Stimulated activated CD8-positive, alpha-beta memory T cell treated with anti-CD3 and anti-CD28 coated beads, Interleukin-4, amount 100 ng/mL, for 48 hours (primary cell): ENCODE data around the gene CA10.

Experiments
- DNase-seq: peaks from one replicate; pipeline ENCODE4 v3.0.0-alpha.2; 2020

Gene CA10

GRCh38 chr17:51629232-51629631 lies 529.3 kb downstream of the CA10 start:
- DNase-seq = no peak

GRCh38 chr17:51627779-51628178 lies 530.7 kb downstream of the CA10 start:
- DNase-seq = no peak

- DNase-seq = no peak
Measured at GRCh38 chr17:51618476-51618875, 540.0 kb downstream of the CA10 start.

GRCh38 chr17:51617986-51618385 lies 540.5 kb downstream of the CA10 start:
- no peak for DNase-seq

- DNase-seq = no peak
Measured at GRCh38 chr17:51613255-51613654, 545.3 kb downstream of the CA10 start.

GRCh38 chr17:51612692-51613091 lies 545.8 kb downstream of the CA10 start:
- no peak for DNase-seq

- no peak for DNase-seq
Measured at GRCh38 chr17:51611585-51611984, 546.9 kb downstream of the CA10 start.

- DNase-seq = no peak
Measured at GRCh38 chr17:51610834-51611233, 547.7 kb downstream of the CA10 start.

GRCh38 chr17:51610155-51610554 lies 548.4 kb downstream of the CA10 start:
- DNase-seq = no peak

- no peak for DNase-seq
Measured at GRCh38 chr17:51608251-51608933, 550.1 kb downstream of the CA10 start.

GRCh38 chr17:51607512-51607911 lies 551.0 kb downstream of the CA10 start:
- no peak for DNase-seq

- DNase-seq = no peak
Measured at GRCh38 chr17:51604299-51605020, 554.1 kb downstream of the CA10 start.

- no peak for DNase-seq
Measured at GRCh38 chr17:51601622-51602261, 556.8 kb downstream of the CA10 start.

GRCh38 chr17:51598824-51599223 lies 559.7 kb downstream of the CA10 start:
- DNase-seq = no peak

GRCh38 chr17:51597345-51597744 lies 561.2 kb downstream of the CA10 start:
- DNase-seq = no peak

- DNase-seq = no peak
Measured at GRCh38 chr17:51595826-51596398, 562.6 kb downstream of the CA10 start.

- no peak for DNase-seq
Measured at GRCh38 chr17:51590071-51590656, 568.4 kb downstream of the CA10 start.

- DNase-seq = no peak
Measured at GRCh38 chr17:51588063-51588462, 570.5 kb downstream of the CA10 start.

GRCh38 chr17:51587516-51587915 lies 571.0 kb downstream of the CA10 start:
- no peak for DNase-seq

- no peak for DNase-seq
Measured at GRCh38 chr17:51585514-51586104, 572.9 kb downstream of the CA10 start.

- no peak for DNase-seq
Measured at GRCh38 chr17:51580869-51581268, 577.6 kb downstream of the CA10 start.
